NT2/D1 (cell line): ENCODE results near the gene KIF13A.

Experiments
- SUZ12 ChIP-seq: IDR thresholded peaks from 2 replicates; pipeline ENCODE4 v1.6.1; 2011; ENCODE audit not compliant: insufficient read length, insufficient read depth; ENCODE audit errors: extremely low read depth
- YY1 ChIP-seq: IDR thresholded peaks from 2 replicates; pipeline ENCODE4 v1.6.1; 2011; ENCODE audit not compliant: insufficient read length, insufficient read depth
- ZNF274 ChIP-seq: IDR thresholded peaks from 2 replicates; pipeline ENCODE4 v1.6.1; 2011; ENCODE audit warnings: mild to moderate bottlenecking, low read depth, low read length

DNA sequence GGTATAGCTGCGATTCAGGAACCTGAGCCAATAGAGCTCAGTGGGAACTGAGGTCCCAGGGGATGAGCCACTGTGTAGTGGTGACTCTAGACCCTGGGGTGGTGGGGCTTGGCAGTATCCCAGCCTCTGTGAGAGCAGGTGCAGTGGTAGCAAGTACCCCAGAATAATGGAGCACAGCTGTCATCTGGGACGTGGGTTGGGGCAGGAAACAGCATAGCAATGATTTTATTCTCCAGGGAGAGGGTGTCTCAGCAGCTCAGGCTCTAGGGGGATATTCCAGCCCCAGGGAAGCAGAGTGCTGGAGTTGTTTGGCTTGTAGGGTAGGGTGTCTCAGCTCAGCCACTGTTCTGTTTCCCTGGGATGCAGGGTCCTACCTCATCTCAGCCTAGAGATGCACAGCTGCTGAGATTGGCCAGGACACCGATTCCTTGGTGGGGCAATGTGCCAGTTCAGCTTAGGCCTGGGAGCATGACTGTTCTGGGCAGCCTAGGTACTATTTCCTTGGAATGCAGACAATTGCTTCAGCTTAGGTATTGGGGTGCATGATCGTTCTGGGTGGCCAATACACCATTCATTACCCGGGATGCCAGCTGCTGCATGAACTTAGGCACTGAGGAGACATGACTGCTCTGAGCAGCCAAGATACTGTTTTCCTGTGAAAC is 246.7 kb downstream of the KIF13A start:
- no peak for TF ChIP-seq ZNF274
- TF ChIP-seq SUZ12: no peak
- TF ChIP-seq YY1: no peak
